Glutamatergic neuron (in vitro differentiated cells): Measurements from ENCODE around the gene ATG5. TPM values are rescaled to one million over a fixed set of nuclear protein-coding genes. Genes with fewer than 3 reads are reported as not detected.

ENCODE experiments used
- DNase-seq: peaks from one replicate; pipeline ENCODE4 v3.0.0; 2022
- H3K27ac Mint-ChIP-seq: one replicate; pipeline ENCODE4 v1.8.0; 2020; ENCODE audit warnings: mild to moderate bottlenecking, mixed read lengths, inconsistent platforms; ENCODE audit not compliant: unreplicated experiment
- H3K27me3 Mint-ChIP-seq: one replicate; pipeline ENCODE4 v1.8.0; 2020; ENCODE audit warnings: mild to moderate bottlenecking, moderate library complexity, mixed read lengths, inconsistent platforms; ENCODE audit not compliant: unreplicated experiment
- H3K36me3 Mint-ChIP-seq: one replicate; pipeline ENCODE4 v1.8.0; 2020; ENCODE audit warnings: mild to moderate bottlenecking, mixed read lengths, inconsistent platforms; ENCODE audit not compliant: unreplicated experiment
- H3K4me1 Mint-ChIP-seq: one replicate; pipeline ENCODE4 v1.8.0; 2020; ENCODE audit warnings: mild to moderate bottlenecking, low read depth, mixed read lengths, inconsistent platforms; ENCODE audit not compliant: unreplicated experiment
- H3K4me3 Mint-ChIP-seq: one replicate; pipeline ENCODE4 v1.8.0; 2020; ENCODE audit warnings: mild to moderate bottlenecking, mixed read lengths, inconsistent platforms; ENCODE audit not compliant: unreplicated experiment
- H3K9me3 Mint-ChIP-seq: one replicate; pipeline ENCODE4 v1.8.0; 2020; ENCODE audit warnings: mild to moderate bottlenecking, moderate library complexity, mixed read lengths, inconsistent platforms; ENCODE audit not compliant: unreplicated experiment
- CTCF ChIP-seq: fragments of 200-600 bp; sonication (generic); IDR thresholded peaks from one replicate; pipeline ENCODE4 v1.5.0; 2021; ENCODE audit not compliant: partially characterized antibody, unreplicated experiment
- total RNA-seq: library from RNA; stranded (reverse); fragmentation: NEBNext Ultra II Directional; extraction: Animal tissue kit (Norgen Biotek cat#: 25700); gene quantifications from one replicate; pipeline ENCODE4 v1.2.1, GENCODE V29; 2021; ENCODE audit not compliant: unreplicated experiment

Gene ATG5
- total RNA-seq, 1 donor from 2014 or later, result 24.8 TPM

DNA sequence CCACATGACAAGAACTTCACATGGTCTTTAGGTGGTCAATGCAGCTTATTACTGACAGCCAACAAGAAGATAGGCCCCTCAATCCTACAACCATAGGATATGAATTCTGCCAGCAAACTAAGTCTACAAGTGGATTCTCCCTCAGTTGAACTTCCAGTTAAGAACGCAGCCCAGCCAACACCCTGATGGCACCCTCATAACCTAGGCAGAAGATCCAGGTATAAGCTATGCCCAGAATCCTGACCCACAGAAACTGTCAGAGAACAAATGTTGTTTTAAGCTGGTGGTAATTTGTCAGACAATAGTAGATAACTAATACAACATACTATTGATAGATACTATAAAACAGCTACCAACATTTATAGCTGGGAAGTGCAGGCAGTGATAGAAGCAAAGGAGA, 38.8 kb downstream of the ATG5 start:
- no peaks in the 10 kb centered on the region for H3K36me3 Mint-ChIP-seq
- H3K27me3 Mint-ChIP-seq, result no peaks in the 10 kb centered on the region

DNA sequence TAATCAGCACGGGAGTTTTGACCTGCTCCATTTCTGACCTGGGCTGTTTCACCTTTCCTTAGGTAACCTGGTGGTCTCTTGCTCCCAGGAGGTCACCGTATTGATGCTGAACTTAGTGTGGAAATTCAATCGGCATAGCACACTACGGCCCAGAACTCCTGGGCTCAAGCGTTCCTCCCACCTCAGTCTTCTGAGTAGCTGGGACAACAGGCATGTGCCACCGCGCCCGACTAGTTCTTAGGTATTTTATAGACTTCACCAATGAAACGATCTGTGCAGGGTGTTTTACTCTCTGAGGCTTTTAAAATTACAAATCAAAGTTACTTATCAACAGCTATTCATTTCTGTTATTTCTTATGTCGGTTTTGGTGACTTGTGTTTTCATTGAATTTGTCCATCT, 42.1 kb downstream of the ATG5 start:
- DNase-seq, result no peak
- H3K36me3 Mint-ChIP-seq, result no peaks in the 10 kb centered on the region
- no peak for TF ChIP-seq CTCF
- H3K27me3 Mint-ChIP-seq, result no peaks in the 10 kb centered on the region
- H3K4me3 Mint-ChIP-seq, result no peak overlapping the region
- no peak overlapping the region for H3K27ac Mint-ChIP-seq
- H3K9me3 Mint-ChIP-seq, result no peaks in the 10 kb centered on the region
- H3K4me1 Mint-ChIP-seq, result no peaks in the 10 kb centered on the region

More for the DNA sequence above, 38.8 kb downstream of the ATG5 start:
- no peaks in the 10 kb centered on the region for H3K4me1 Mint-ChIP-seq
- no peaks in the 10 kb centered on the region for H3K9me3 Mint-ChIP-seq
- TF ChIP-seq CTCF, result no peak
- no peak overlapping the region for H3K4me3 Mint-ChIP-seq
- DNase-seq, result no peak
- no peak overlapping the region for H3K27ac Mint-ChIP-seq

DNA sequence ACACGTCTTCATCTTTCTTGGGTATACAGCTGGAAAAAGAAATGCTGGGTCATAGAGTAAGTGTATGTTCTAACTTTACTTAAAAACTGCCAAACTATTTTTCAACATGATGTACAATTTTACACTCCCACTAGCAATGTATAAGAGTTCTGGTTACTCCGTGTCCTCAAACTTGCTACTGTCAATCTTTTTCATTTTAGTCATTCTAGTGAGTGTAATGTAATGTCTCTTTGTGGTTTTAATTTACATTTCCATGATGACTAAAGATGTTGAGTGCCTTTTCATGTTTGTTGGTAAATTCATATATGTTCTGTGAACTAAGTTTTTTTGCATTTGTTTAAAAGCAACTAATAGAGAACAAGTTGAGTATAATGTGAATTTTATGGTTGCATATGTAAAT, 43.9 kb downstream of the ATG5 start:
- Mint-ChIP-seq H3K4me3 (no peak overlapping the region), H3K9me3 (no peaks in the 10 kb centered on the region), H3K4me1 (no peaks in the 10 kb centered on the region), H3K36me3 (no peaks in the 10 kb centered on the region), H3K27ac (no peak overlapping the region), H3K27me3 (no peaks in the 10 kb centered on the region)
- TF ChIP-seq CTCF, result no peak
- DNase-seq, result no peak

GRCh38 chr6:106281088-106281487, 44.5 kb downstream of the ATG5 start:
- Mint-ChIP-seq H3K4me1 (no peaks in the 10 kb centered on the region), H3K27me3 (no peaks in the 10 kb centered on the region), H3K36me3 (no peaks in the 10 kb centered on the region), H3K9me3 (no peaks in the 10 kb centered on the region), H3K4me3 (no peak overlapping the region), H3K27ac (no peak overlapping the region)
- no peak for TF ChIP-seq CTCF
- no peak for DNase-seq

DNA sequence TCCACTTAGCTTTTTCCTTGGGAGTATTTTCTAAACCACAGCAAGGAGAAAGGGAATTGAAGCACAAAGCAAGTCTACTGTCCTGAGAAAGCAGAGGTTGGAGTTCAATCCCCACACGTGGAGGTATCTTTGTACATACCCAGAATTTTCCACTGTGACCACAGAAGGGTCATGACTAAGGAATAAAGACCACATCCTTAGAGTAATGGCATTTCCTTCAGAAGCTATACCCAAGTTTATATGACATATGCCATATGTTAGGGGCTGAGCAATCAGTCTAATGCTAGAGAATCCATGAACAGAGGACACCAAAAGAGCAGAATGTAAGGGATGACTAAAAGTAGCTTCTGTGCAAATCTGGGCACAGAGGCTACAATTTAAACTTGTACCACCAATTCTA, 46.4 kb downstream of the ATG5 start:
- Mint-ChIP-seq H3K27ac (no peak overlapping the region), H3K36me3 (no peaks in the 10 kb centered on the region), H3K4me1 (no peaks in the 10 kb centered on the region), H3K9me3 (no peaks in the 10 kb centered on the region), H3K27me3 (no peaks in the 10 kb centered on the region), H3K4me3 (no peak overlapping the region)
- no peak for DNase-seq
- no peak for TF ChIP-seq CTCF
